ENCODE measurements around the gene AGO3. TPM values are rescaled to one million over a fixed set of nuclear protein-coding genes. Genes with fewer than 3 reads are reported as not detected.

The AGO3 gene
- total and polyA plus RNA-seq, 10 of the 15 experiments (the other 5 are each of a cell fraction or from before 2014, with no cell fraction given): 3.9 to 35.2 (median 12.5) TPM

GRCh38 chr1:36040238-36040637 is 109.3 kb downstream of the AGO3 start:
- Histone ChIP-seq H3K27me3 (replicated peaks in 1 of 2; ENCODE audit: control insufficient read depth in 2 of 2, insufficient read depth in 2 of 2, low read length in 1 of 2) (no peaks in the 10 kb centered on the region), H3K9ac (ENCODE audit: control insufficient read depth, insufficient read depth, low read length) (no peak overlapping the region), H3K4me3 (no peak overlapping the region), H4K20me1 (ENCODE audit: control insufficient read depth, insufficient read depth) (no peaks in the 10 kb centered on the region), H2AFZ (ENCODE audit: control insufficient read depth, low read depth, low read length) (no peak overlapping the region), H3K79me2 (ENCODE audit: control insufficient read depth, insufficient read depth, low read length) (no peaks in the 10 kb centered on the region), H3K4me2 (ENCODE audit: control insufficient read depth, insufficient read depth) (no peak overlapping the region), H3K4me1 (ENCODE audit: control insufficient read depth, insufficient read depth, low read length) (no peaks in the 10 kb centered on the region), H3K27ac (ENCODE audit: control insufficient read depth, insufficient read depth) (no peak overlapping the region), H3K36me3 (ENCODE audit: control insufficient read depth in 2 of 2, insufficient read depth in 2 of 2, low read length in 1 of 2) (peaks cover 0 to 5% of the 10 kb centered on the region in 2 experiments; a peak in 1 of 4 replicates), H3K9me3 (replicated peaks; ENCODE audit: control insufficient read depth, insufficient read depth, low read length) (no peaks in the 10 kb centered on the region)
- TF ChIP-seq EED (IDR thresholded peaks at IDR 0.05; ENCODE audit: low read depth) (no peak), YY1 (IDR thresholded peaks at IDR 0.05; ENCODE audit: low read depth, low read length) (no peak), E4F1 (IDR thresholded peaks at IDR 0.05; ENCODE audit: borderline replicate concordance, partially characterized antibody) (no peak), CHD2 (IDR thresholded peaks at IDR 0.05; ENCODE audit: borderline replicate concordance, low read depth, low read length) (no peak), SUZ12 (IDR thresholded peaks at IDR 0.05; ENCODE audit: unreplicated experiment) (no peak), CTCF (IDR thresholded peaks at IDR 0.05 in 2 of 3, conservative IDR thresholded peaks at IDR 0.05 in 1 of 3; ENCODE audit: control insufficient read depth in 2 of 3, extremely low read depth in 1 of 3, insufficient read depth in 1 of 3, low read depth in 3 of 3, low read length in 3 of 3) (no peak), TCF3 (IDR thresholded peaks at IDR 0.05; ENCODE audit: borderline replicate concordance, insufficient read depth, low read depth, low read length) (no peak), SREBF1 (IDR thresholded peaks at IDR 0.05; ENCODE audit: low read length) (no peak), CREM (IDR thresholded peaks at IDR 0.05; ENCODE audit: low read depth) (no peak), RAD21 (IDR thresholded peaks at IDR 0.05; ENCODE audit: insufficient read depth, low read depth, low read length) (no peak), E2F8 (IDR thresholded peaks at IDR 0.05; ENCODE audit: low read depth, partially characterized antibody) (no peak), NFXL1 (IDR thresholded peaks at IDR 0.05; ENCODE audit: borderline replicate concordance) (no peak), CREB1 (IDR thresholded peaks at IDR 0.05; ENCODE audit: low read depth) (no peak), ZNF207 (IDR thresholded peaks at IDR 0.05; ENCODE audit: borderline replicate concordance) (no peak)
- RAD21 ChIA-PET (ENCODE audit: unreplicated experiment): no interaction called here
- in situ Hi-C loops (cut with MboI) (no loop called here), intact Hi-C loops (cut with micrococcal nuclease; ENCODE audit: unreplicated experiment) (no loop called here)
- SMC1A ChIA-PET (ENCODE audit: uncharacterized antibody, unreplicated experiment): interaction anchor here (0.6 kb wide), 1 partner anchor 18 kb away, joined by 3 read pairs; no protein-coding TSS in a partner anchor
- 74% methylated on average over 2 of the region's 2 CpGs for WGBS (ENCODE audit: insufficient coverage, insufficient replicate concordance, low lambda C conversion rate, missing lambda C conversion rate)
- no TSS peak for BruUV-seq (replicated peaks)
- CTCF ChIA-PET: no interaction called here
- no peak for DNase-seq (ENCODE audit: low read depth, low spot score)
- FAIRE-seq: no peak
- ATAC-seq: no peak
- POLR2A ChIA-PET: no interaction called here
